GM12801 (cell line): ENCODE measurements around the gene PARN.

Experiments
- CTCF ChIP-seq: IDR thresholded peaks from one replicate; pipeline ENCODE4 v1.5.1; 2011; ENCODE audit warnings: control low read depth; ENCODE audit not compliant: insufficient read length; ENCODE audit errors: extremely low read depth

PARN gene

GRCh38 chr16:14502932-14503741, 126.9 kb downstream of the PARN start:
- no peak for TF ChIP-seq CTCF

GRCh38 chr16:14502256-14502875, 127.7 kb downstream of the PARN start:
- no peak for TF ChIP-seq CTCF

GRCh38 chr16:14501331-14502255, 128.5 kb downstream of the PARN start:
- TF ChIP-seq CTCF: no peak

- TF ChIP-seq CTCF: no peak
These were observed 129.3 kb downstream of the PARN start for GRCh38 chr16:14500791-14501190.

- no peak for TF ChIP-seq CTCF
These were observed 130.9 kb downstream of the PARN start for GRCh38 chr16:14499110-14499509.

- no peak for TF ChIP-seq CTCF
These were observed 132.6 kb downstream of the PARN start for GRCh38 chr16:14497245-14498082.
